ENCODE data around the gene RTF2. TPM values are rescaled to one million over a fixed set of nuclear protein-coding genes. Genes with fewer than 3 reads are reported as not detected.
A peak's percentile ranks its signal among the peaks of the same experiment; 100 is the strongest.

The RTF2 gene, protein sequence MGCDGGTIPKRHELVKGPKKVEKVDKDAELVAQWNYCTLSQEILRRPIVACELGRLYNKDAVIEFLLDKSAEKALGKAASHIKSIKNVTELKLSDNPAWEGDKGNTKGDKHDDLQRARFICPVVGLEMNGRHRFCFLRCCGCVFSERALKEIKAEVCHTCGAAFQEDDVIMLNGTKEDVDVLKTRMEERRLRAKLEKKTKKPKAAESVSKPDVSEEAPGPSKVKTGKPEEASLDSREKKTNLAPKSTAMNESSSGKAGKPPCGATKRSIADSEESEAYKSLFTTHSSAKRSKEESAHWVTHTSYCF
- 100 to 1,000 TPM; 106 to 107 TPM for total RNA-seq

DNA sequence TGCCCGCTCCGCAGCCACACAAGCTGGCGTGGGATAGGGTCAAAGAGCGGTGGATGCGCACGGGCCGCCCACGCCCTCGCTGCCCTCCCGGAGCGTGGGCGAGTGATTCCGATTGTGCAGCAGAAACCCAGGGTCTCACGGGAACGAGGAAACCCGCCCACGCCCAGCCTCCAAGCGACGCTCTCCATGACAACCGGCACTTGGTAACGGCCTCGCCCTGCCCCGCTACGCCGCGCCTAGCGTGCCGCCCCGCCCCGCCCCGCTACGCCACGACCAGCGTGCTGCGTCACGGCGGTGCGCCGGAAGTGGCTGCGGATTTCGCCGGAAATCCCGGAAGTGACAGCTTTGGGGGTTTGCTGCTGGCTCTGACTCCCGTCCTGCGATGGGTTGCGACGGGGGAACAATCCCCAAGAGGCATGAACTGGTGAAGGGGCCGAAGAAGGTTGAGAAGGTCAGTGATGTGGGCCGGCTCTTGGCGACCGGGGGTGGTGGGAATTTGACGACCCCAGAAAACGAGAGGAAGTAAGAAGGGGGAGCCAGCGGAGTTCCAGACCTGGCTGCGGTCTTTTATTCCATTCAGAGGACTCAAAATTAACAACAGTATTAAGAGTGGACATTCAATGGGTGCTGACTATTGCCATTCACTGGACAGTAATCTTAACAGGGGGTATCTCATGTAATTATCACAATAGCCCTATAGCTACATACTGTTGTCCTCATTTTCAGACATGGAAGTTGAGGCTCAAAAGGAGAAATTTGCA, at the start of gene RTF2:
Gene RTF2, plus strand, starts transcription at position 312 of the 761 bp plus-strand sequence. Its CDS starts 71 bp downstream, at position 383.
- CTCF ChIA-PET = interaction anchor here (0.6 kb wide), 1 partner anchor 53 kb away, joined by 3 read pairs; no protein-coding TSS in a partner anchor
- Mint-ChIP-seq H3K27ac (peak within 1 kb of the TSS; percentile 97), H3K4me3 (peak within 1 kb of the TSS; percentile 94), H3K36me3 (ENCODE audit: low read depth) (peaks cover 11% of the 10 kb centered on the region), H3K4me1 (peaks cover 46% of the 10 kb centered on the region), H3K9me3 (no peaks in the 10 kb centered on the region), H3K27me3 (no peaks in the 10 kb centered on the region)
- peak; percentile 95 for DNase-seq
- POLR2A ChIA-PET = interaction anchor here (0.6 kb wide), 2 partner anchors 76 to 1768 kb away, joined by 3 read pairs; partner anchors contain the start of genes AURKA and CSTF1

DNA sequence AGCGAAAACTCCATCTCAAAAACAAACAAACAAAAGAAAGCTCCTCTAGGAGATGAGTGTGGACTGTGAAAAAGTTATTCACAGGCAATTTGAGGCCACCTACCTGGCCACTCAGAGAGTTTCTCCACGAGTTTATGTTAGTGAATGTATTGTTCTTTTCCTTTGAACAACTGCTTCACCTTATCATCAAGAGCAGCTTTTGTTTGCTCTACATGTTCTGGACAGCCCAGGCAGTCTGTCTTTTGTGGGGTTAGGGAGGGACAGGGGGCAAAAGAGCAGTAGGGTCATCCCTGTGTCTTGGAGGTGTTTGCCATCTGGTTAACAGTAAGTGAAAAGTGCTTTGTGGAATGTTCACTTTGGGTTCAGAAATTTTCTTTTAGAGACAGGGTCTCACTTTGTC, 48.4 kb upstream of the RTF2 start:
- H3K27ac Mint-ChIP-seq = no peak overlapping the region
- POLR2A ChIA-PET = no interaction called here
- peaks cover 32% of the 10 kb centered on the region for H3K36me3 Mint-ChIP-seq (ENCODE audit: low read depth)
- H3K4me1 Mint-ChIP-seq = peaks cover 63% of the 10 kb centered on the region
- CTCF ChIA-PET = interaction anchor here (1.3 to 2.3 kb wide), 4 partner anchors 9 to 24 kb away, joined by 3 to 6 read pairs (median 5); partner anchors contain the start of gene CASS4
- H3K4me3 Mint-ChIP-seq = no peak overlapping the region
- no peak for DNase-seq
- H3K9me3 Mint-ChIP-seq = no peaks in the 10 kb centered on the region
- no peaks in the 10 kb centered on the region for H3K27me3 Mint-ChIP-seq

DNA sequence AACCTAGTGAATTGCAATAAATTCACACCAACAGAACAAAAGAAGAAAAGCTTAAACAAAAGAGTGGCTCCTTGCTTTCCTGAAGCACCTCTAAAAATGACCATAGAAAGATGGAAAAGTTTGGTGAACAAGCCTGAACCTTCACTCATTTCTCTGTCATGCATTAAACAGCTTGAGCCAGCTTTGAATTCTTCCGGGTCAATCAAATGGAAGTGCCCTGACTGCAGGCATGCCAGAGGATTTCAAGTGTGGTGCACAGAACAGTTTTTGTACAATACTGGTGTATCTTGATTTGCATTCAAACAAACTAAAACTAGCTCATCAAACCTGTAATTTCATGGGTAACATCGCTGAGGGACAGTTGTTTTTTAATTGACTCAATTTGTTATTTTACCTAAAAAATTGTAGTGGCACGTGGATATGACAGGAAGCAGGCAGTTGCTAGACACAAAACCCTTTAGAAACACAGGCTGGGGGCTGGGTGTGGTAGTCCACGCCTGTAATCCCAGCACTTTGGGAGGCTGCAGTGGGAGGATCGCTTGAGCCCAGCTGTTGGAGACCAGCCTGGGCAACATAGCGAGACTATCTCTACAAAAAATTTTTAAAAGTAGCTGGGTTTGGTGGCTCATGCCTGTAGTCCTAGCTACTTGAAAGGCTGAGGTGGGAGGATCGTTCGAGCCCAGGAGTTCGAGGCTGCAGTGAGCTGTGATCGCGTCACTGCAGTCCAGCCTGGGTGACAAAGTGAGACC, 47.3 kb upstream of the RTF2 start:
- Mint-ChIP-seq H3K4me1 (peaks cover 57% of the 10 kb centered on the region), H3K27ac (peak overlapping the region; percentile 10), H3K9me3 (no peaks in the 10 kb centered on the region), H3K27me3 (no peaks in the 10 kb centered on the region), H3K4me3 (no peak overlapping the region), H3K36me3 (ENCODE audit: low read depth) (peaks cover 32% of the 10 kb centered on the region)
- DNase-seq = no peak
- POLR2A ChIA-PET = no interaction called here
- CTCF ChIA-PET = interaction anchor here (0.7 to 2.3 kb wide), 7 partner anchors 10 to 29 kb away, joined by 3 to 10 read pairs (median 4); partner anchors contain the start of genes AURKA, CASS4 and CSTF1

DNA sequence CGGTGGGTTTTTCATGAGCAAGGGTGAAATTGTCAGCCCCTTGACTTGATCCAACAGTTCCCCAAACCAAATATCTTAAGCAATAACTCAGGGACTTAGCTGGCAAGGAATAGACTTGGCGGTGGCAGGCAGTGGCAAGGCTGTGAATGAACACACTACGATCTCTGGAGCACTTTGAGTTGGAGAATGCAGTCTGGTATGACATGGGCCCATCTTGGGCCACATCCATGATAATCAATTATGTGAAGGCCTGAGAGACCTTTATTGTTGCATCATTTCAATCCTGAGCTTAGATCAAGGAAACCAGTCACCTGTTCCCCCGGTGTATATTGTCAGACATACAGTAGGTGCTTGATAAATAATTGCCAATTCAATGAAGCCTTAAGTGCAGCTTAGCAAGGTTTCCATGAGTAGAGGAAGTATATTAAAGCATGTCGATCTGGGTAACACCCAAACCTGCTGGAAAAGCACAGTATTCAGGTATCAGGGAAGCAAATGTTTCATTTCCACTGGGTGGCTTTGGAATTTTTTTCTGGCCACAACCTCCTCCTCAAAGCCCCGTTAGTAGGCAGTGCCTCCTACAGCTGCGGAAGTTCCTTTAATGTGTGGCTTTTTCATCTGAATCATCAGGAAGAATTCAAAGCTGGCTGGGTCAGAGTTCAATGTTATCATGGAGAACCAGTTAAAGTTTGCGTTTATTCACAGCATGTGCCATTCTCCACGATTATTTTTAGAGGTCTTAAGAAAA, 46.2 kb upstream of the RTF2 start:
- CTCF ChIA-PET = interaction anchor here (0.7 to 5.1 kb wide), 7 partner anchors 10 to 30 kb away, joined by 3 to 18 read pairs (median 4); partner anchors contain the start of genes AURKA, CASS4 and CSTF1
- Mint-ChIP-seq H3K4me3 (no peak overlapping the region), H3K27me3 (no peaks in the 10 kb centered on the region), H3K9me3 (no peaks in the 10 kb centered on the region), H3K4me1 (peaks cover 50% of the 10 kb centered on the region), H3K36me3 (ENCODE audit: low read depth) (peaks cover 25% of the 10 kb centered on the region), H3K27ac (peak overlapping the region; percentile 1)
- POLR2A ChIA-PET = interaction anchor here (0.9 kb wide), 1 partner anchor 30 kb away, joined by 3 read pairs; the partner anchor contains the start of genes AURKA and CSTF1
- no peak for DNase-seq

DNA sequence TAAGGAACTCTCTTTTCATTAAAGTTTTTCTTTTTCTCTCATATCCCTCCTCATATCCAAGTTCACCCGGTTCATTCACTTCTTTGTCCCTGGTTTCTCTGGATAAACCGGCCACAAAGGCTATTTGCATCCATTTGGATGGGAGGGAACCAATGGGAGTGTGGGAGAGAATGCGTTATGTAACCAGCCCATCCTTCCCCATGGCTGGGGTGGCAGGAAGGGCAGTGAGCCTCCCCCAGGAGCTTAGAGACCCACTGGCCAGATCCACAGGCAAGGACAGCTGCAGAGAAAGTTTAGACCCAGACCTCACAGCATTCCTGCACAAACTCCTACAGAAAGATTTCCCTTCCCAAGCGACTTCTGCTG, 45.6 kb upstream of the RTF2 start:
- DNase-seq = no peak
- POLR2A ChIA-PET = interaction anchor here (0.9 kb wide), 1 partner anchor 31 kb away, joined by 3 read pairs; the partner anchor contains the start of genes AURKA and CSTF1
- H3K4me3 Mint-ChIP-seq = no peak overlapping the region

DNA sequence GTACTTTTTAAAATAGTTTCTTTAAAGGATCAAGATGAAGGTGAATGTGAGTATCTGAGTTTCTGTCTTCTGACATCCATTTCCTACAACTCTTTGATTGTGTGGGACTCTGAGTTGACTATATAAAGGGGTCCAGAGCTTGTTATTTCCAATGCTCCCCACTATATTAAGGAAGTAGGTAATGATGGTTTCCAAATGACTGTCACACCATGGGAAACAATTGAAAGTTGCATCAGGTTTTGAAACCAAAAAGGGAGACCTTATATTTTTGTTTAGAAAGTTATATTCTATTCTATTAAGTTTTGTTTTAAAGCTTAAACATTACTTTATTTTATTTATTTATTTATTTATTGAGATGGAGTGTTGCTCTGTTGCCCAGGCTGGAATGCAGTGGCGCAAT, 45.2 kb upstream of the RTF2 start:
- ChIA-PET POLR2A (no interaction called here), CTCF (interaction anchor here (1.1 to 5.1 kb wide), 2 partner anchors 9 to 11 kb away, joined by 3 to 18 read pairs; partner anchors contain the start of gene CASS4)
- H3K36me3 Mint-ChIP-seq (ENCODE audit: low read depth) = peaks cover 20% of the 10 kb centered on the region
- H3K4me3 Mint-ChIP-seq = no peak overlapping the region
- H3K27ac Mint-ChIP-seq = no peak overlapping the region
- no peak for DNase-seq
- no peaks in the 10 kb centered on the region for H3K27me3 Mint-ChIP-seq
- H3K9me3 Mint-ChIP-seq = no peaks in the 10 kb centered on the region
- peaks cover 42% of the 10 kb centered on the region for H3K4me1 Mint-ChIP-seq

More for the DNA sequence above, 45.6 kb upstream of the RTF2 start:
- peaks cover 24% of the 10 kb centered on the region for H3K36me3 Mint-ChIP-seq (ENCODE audit: low read depth)
- no peaks in the 10 kb centered on the region for H3K9me3 Mint-ChIP-seq
- H3K27me3 Mint-ChIP-seq = no peaks in the 10 kb centered on the region
- CTCF ChIA-PET = interaction anchor here (1.0 to 5.1 kb wide), 3 partner anchors 10 to 14 kb away, joined by 3 to 18 read pairs (median 4); partner anchors contain the start of gene CASS4
- H3K27ac Mint-ChIP-seq = no peak overlapping the region
- peaks cover 44% of the 10 kb centered on the region for H3K4me1 Mint-ChIP-seq

DNA sequence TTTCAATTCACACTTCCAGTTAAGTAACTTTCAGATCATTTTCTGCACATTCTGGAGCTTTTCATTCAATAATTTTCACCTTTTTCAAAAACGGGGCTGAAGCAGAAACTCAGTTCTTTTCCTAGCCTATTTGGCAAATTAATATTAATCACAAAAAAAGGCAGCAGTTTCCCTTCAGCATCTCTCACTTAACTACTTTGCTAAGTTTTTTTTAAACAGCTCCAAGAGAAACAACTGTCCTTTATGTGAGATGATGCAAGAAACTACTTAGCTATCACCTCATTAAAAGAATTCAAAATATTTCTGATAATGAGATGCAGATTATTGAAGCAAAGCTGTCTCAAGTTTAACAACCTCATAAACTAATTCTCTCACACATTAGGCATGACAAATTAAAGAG, 44.5 kb upstream of the RTF2 start:
- Mint-ChIP-seq H3K9me3 (no peaks in the 10 kb centered on the region), H3K4me1 (peaks cover 42% of the 10 kb centered on the region), H3K27me3 (no peaks in the 10 kb centered on the region), H3K36me3 (ENCODE audit: low read depth) (peaks cover 18% of the 10 kb centered on the region), H3K27ac (no peak overlapping the region), H3K4me3 (no peak overlapping the region)
- no peak for DNase-seq
- POLR2A ChIA-PET = no interaction called here
- CTCF ChIA-PET = interaction anchor here (1.2 to 5.1 kb wide), 3 partner anchors 9 to 36 kb away, joined by 3 to 18 read pairs (median 8); partner anchors contain the start of gene CASS4

DNA sequence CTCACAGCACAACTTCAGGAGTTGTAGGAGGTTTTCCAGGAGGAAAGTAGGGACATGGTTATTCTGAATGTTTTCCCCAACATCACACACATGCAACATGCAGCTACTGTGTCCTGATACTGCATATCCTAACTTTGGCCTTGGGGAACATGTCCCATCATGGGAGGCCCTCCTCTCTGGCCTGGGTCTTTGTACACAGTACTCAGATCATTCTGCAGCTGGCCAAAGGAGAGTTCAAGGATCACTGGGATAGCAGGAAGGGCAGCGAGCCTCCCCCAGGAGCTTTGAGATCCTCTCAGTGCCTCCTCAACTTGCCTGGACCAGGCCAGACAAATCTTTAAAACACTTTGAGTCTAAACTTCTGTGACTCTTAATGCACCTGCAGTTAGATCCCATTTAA, 43.5 kb upstream of the RTF2 start:
- no peaks in the 10 kb centered on the region for H3K27me3 Mint-ChIP-seq
- peaks cover 48% of the 10 kb centered on the region for H3K4me1 Mint-ChIP-seq
- ChIA-PET POLR2A (no interaction called here), CTCF (interaction anchor here (1.0 to 5.1 kb wide), 5 partner anchors 10 to 44 kb away, joined by 3 to 18 read pairs (median 3); partner anchors contain the start of gene CASS4)
- H3K9me3 Mint-ChIP-seq = no peaks in the 10 kb centered on the region
- DNase-seq = no peak
- no peak overlapping the region for H3K4me3 Mint-ChIP-seq
- no peak overlapping the region for H3K27ac Mint-ChIP-seq
- peaks cover 25% of the 10 kb centered on the region for H3K36me3 Mint-ChIP-seq (ENCODE audit: low read depth)

DNA sequence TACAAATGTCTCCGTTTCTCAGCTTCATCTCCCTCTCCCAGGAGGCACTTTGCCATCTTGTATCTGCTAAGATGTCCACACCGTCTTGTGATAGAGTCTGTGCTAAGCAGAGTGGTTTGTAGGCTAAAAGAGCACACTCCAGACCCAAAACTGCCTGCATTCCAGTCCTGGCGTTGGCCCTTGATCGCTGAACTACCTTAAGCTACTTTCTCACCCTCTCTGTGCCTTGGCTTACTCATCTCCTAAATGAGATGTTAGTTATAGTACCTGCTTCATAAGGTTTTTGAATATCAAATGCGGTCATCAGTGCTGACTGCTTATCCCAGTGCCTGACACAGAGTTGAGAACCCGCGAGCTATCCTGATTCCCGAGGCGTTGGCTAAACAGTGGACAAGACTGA, 42.4 kb upstream of the RTF2 start:
- POLR2A ChIA-PET = no interaction called here

DNA sequence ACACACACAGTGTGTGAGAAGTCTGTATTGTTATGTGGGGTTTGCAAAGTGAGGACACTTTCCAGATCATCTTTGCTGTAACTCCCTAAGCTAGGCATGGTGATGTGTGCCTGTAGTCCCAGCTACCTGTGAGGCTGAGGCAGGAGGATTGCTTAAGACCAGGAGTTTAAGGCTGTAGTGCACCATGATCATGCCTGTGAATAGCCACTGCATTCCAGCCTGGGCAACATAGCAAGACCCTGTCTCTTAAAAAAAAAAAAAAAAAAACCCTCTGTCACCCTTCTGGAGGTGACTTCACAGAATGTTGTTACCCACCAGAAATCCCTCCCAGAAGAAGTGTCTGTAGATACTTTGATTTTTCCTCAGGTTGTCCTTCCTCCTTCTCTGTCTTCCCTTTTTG, 41.5 kb upstream of the RTF2 start:
- POLR2A ChIA-PET = no interaction called here
- no peak overlapping the region for H3K4me3 Mint-ChIP-seq

More for the DNA sequence above, 42.4 kb upstream of the RTF2 start:
- H3K9me3 Mint-ChIP-seq = no peaks in the 10 kb centered on the region
- no peaks in the 10 kb centered on the region for H3K27me3 Mint-ChIP-seq
- H3K27ac Mint-ChIP-seq = no peak overlapping the region
- no peak for DNase-seq
- H3K4me3 Mint-ChIP-seq = no peak overlapping the region
- H3K36me3 Mint-ChIP-seq (ENCODE audit: low read depth) = peaks cover 31% of the 10 kb centered on the region
- peaks cover 50% of the 10 kb centered on the region for H3K4me1 Mint-ChIP-seq
- CTCF ChIA-PET = interaction anchor here (0.7 to 5.1 kb wide), 5 partner anchors 8 to 29 kb away, joined by 3 to 18 read pairs (median 3); partner anchors contain the start of gene CASS4

DNA sequence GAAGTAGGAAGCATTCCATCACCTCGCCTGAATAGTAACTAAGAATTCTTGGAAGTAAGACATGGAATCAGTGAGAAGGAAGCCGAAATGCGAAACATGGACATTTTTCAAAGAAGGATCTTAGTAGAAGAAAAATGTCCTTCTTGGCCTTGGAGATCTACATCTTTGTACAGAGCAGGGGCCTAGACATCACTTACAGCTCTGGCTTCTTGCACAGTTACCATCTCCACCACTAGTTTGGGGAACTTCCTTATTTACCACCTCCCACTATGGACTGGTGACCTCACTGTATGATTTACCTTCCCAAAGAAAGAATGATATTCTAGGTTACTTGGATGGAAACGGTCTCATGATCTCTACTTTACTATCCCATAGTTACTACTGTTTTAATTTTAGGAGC, 40.6 kb upstream of the RTF2 start:
- ChIA-PET CTCF (interaction anchor here (1.1 to 1.8 kb wide), 2 partner anchors 12 to 15 kb away, joined by 3 to 7 read pairs; partner anchors contain the start of gene CASS4), POLR2A (no interaction called here)
- H3K4me1 Mint-ChIP-seq = peaks cover 34% of the 10 kb centered on the region
- DNase-seq = no peak
- no peak overlapping the region for H3K4me3 Mint-ChIP-seq
- peaks cover 21% of the 10 kb centered on the region for H3K36me3 Mint-ChIP-seq (ENCODE audit: low read depth)
- no peaks in the 10 kb centered on the region for H3K9me3 Mint-ChIP-seq
- H3K27me3 Mint-ChIP-seq = no peaks in the 10 kb centered on the region
- H3K27ac Mint-ChIP-seq = no peak overlapping the region

More for the DNA sequence above, 41.5 kb upstream of the RTF2 start:
- H3K27me3 Mint-ChIP-seq = no peaks in the 10 kb centered on the region
- H3K27ac Mint-ChIP-seq = no peak overlapping the region
- H3K4me1 Mint-ChIP-seq = peaks cover 43% of the 10 kb centered on the region
- H3K36me3 Mint-ChIP-seq (ENCODE audit: low read depth) = peaks cover 27% of the 10 kb centered on the region
- no peaks in the 10 kb centered on the region for H3K9me3 Mint-ChIP-seq
- DNase-seq = no peak
- CTCF ChIA-PET = interaction anchor here (0.6 to 5.1 kb wide), 7 partner anchors 9 to 1208 kb away, joined by 3 to 18 read pairs (median 3); partner anchors contain the start of gene CASS4
